ENCODE data around the gene DGKI.

Gene DGKI

DNA sequence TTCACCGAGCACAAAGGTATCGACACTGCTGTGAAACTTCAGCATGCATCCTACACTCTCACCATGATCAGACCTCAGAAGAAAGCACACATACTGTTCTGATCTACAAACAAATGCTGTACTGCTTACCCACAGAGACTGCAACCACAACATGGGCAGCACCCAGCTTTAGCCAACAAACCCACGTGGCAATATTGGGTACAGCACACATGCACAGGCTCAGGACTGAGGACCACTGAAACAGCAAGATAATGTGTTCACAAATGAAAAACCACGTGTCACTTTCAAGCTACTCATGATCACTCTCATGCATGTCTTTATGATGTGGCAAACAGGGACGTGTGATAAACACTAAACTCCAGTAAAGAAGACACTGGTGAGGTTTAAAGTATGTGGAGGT is 383.9 kb downstream of the DGKI start:
- Histone ChIP-seq H3K27ac (no peak overlapping the region), H3K4me3 (ENCODE audit: low read depth in 1 of 2, low read length in 1 of 2) (no peak overlapping the region), H3K4me1 (ENCODE audit: control insufficient read depth in 1 of 2, insufficient read depth in 1 of 2, low read depth in 1 of 2, low read length in 1 of 2) (no peaks in the 10 kb centered on the region), H3K9me3 (no peaks in the 10 kb centered on the region), H3K27me3 (no peaks in the 10 kb centered on the region), H3K36me3 (no peaks in the 10 kb centered on the region)
- TF ChIP-seq, protein P1, sequence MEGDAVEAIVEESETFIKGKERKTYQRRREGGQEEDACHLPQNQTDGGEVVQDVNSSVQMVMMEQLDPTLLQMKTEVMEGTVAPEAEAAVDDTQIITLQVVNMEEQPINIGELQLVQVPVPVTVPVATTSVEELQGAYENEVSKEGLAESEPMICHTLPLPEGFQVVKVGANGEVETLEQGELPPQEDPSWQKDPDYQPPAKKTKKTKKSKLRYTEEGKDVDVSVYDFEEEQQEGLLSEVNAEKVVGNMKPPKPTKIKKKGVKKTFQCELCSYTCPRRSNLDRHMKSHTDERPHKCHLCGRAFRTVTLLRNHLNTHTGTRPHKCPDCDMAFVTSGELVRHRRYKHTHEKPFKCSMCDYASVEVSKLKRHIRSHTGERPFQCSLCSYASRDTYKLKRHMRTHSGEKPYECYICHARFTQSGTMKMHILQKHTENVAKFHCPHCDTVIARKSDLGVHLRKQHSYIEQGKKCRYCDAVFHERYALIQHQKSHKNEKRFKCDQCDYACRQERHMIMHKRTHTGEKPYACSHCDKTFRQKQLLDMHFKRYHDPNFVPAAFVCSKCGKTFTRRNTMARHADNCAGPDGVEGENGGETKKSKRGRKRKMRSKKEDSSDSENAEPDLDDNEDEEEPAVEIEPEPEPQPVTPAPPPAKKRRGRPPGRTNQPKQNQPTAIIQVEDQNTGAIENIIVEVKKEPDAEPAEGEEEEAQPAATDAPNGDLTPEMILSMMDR (IDR thresholded peaks at IDR 0.05) = no peak

DNA sequence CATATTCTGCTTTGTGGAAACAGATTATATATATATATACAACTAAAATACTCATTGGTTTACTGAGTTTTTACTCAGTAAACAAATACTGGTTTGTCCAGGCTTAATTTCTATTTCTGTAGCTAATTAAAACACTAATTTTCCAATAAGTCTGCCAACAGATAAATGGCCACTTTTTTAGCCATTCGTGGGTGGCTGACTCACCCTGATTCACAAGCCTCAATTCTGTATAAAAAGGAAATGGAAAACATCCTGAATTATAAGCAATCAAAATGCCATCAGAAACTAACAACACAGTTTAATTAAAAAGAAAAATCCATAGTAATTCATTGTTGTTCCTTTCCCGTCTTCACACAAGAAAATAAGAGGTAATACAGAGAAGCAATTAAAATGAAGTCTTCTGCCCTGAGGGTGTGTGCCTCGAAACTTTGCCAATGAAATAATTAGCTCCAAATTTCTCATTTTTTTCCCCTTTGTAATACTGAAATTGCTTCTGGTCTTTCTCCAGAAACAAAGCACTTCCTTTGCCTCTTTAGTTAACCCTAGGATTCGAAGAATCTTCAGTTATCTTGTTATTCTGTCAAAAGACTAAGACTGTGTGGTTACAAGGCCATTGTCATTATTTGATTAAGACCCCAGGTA is 384.6 kb downstream of the DGKI start:
- no peak overlapping the region for H3K4me3 ChIP-seq (ENCODE audit: low read depth in 1 of 2, low read length in 1 of 2)
- TF ChIP-seq, protein P1 (IDR thresholded peaks at IDR 0.05) = no peak
- H3K27ac ChIP-seq = no peak overlapping the region
- H3K9me3 ChIP-seq = no peaks in the 10 kb centered on the region
- no peaks in the 10 kb centered on the region for H3K4me1 ChIP-seq (ENCODE audit: control insufficient read depth in 1 of 2, insufficient read depth in 1 of 2, low read depth in 1 of 2, low read length in 1 of 2)
- no peaks in the 10 kb centered on the region for H3K36me3 ChIP-seq
- no peaks in the 10 kb centered on the region for H3K27me3 ChIP-seq

DNA sequence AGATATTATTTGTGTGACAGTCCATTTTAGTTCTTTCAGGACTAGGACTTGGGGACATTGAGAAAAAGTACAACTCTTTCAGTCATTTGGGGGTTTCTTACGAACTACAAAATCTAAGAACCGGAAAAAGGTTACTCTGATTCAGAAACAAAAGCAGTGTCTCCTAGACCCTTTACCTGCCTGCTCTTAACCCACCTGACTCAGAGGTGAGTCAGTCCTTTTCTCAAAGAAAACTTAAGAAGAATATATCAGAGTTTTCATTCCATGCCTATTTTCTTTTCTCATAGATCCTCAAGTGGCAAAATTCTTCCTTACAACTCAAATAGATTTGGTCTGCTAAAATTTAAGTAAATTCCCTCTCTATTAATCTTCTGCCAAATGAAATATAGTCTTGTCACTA is 388.4 kb downstream of the DGKI start:
- TF ChIP-seq, protein P1 (IDR thresholded peaks at IDR 0.05) = no peak
- Histone ChIP-seq H3K9me3 (no peaks in the 10 kb centered on the region), H3K36me3 (no peaks in the 10 kb centered on the region), H3K4me1 (ENCODE audit: control insufficient read depth in 1 of 2, insufficient read depth in 1 of 2, low read depth in 1 of 2, low read length in 1 of 2) (no peaks in the 10 kb centered on the region), H3K27me3 (no peaks in the 10 kb centered on the region), H3K27ac (no peak overlapping the region), H3K4me3 (ENCODE audit: low read depth in 1 of 2, low read length in 1 of 2) (no peak overlapping the region)

DNA sequence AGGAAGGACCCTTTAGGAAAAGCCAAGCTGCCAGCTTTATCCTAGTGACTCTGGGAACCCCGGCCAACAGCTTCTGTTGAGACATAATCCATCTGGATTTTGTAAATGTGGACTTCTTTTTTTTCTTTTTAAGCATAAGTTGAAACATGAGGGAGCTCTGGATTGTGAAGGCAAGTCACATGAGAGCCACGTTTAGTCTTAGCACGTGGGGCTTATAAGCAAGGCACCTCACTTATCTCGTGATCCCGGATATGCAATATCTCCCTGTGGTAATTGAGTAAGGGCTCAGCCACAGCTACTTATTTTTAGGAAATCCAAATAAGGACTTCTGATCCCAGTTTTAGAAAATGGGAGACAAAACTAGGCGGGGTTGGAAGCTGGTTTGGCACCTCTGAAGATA is 392.0 kb downstream of the DGKI start:
- no peaks in the 10 kb centered on the region for H3K9me3 ChIP-seq
- TF ChIP-seq, protein P1 (IDR thresholded peaks at IDR 0.05) = no peak
- no peaks in the 10 kb centered on the region for H3K36me3 ChIP-seq
- no peaks in the 10 kb centered on the region for H3K27me3 ChIP-seq
- H3K4me3 ChIP-seq (ENCODE audit: low read depth in 1 of 2, low read length in 1 of 2) = no peak overlapping the region
- H3K27ac ChIP-seq = no peak overlapping the region
- H3K4me1 ChIP-seq (ENCODE audit: control insufficient read depth in 1 of 2, insufficient read depth in 1 of 2, low read depth in 1 of 2, low read length in 1 of 2) = no peaks in the 10 kb centered on the region

DNA sequence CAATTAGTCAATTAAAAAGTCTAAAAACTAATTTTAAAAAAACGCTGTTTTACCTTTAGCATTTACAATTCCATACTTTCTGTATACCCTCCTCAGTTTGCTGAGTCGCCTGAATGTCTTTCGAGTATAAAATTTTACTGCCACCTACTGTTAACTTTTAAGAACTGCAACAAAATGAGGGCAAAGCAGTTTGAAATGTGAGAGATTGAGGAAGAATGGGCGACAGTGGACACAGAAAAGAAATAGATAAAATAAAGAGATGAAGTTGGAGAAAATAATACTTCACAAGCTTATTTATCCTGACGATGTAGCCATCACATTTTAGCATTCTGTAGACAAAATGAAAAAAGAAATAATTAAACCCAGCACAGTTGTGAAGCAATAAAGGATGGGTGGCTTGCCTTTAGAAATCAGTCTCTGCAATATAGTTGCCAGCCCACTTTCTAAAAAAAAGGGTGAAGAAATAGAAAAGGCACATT is 392.5 kb downstream of the DGKI start:
- Histone ChIP-seq H3K27me3 (no peaks in the 10 kb centered on the region), H3K9me3 (no peaks in the 10 kb centered on the region), H3K36me3 (no peaks in the 10 kb centered on the region), H3K27ac (no peak overlapping the region), H3K4me1 (ENCODE audit: control insufficient read depth in 1 of 2, insufficient read depth in 1 of 2, low read depth in 1 of 2, low read length in 1 of 2) (no peaks in the 10 kb centered on the region), H3K4me3 (ENCODE audit: low read depth in 1 of 2, low read length in 1 of 2) (no peak overlapping the region)
- TF ChIP-seq, protein P1 (IDR thresholded peaks at IDR 0.05) = no peak
